HCT116 (cell line): Measurements from ENCODE around the gene SND1. TPM values are rescaled to one million over a fixed set of nuclear protein-coding genes. Genes with fewer than 3 reads are reported as not detected.

Source experiments
- ATAC-seq: fragments of 200-7000 bp; cut with Tn5 transposase; 2 replicates; pipeline ENCODE4 v1.9.1; 2020; ENCODE audit warnings: mild to moderate bottlenecking, moderate library complexity
- BruUV-seq: library from RNA; stranded (reverse); fragments of 400-500 nt; replicated peaks from 2 replicates; lab custom pipeline; 2021; lab: Mats Ljungman, UMichigan
- CTCF ChIA-PET: fragments of 300-600 bp; sonication (Branson Sonifier 250); formaldehyde crosslinking; loops from one replicate; lab custom pipeline; 2021; ENCODE audit warnings: antibody characterized with exemption; lab: Charles Lee
- POLR2A ChIA-PET: fragments of 300-600, 350-600 bp; sonication (Branson Sonifier 250); formaldehyde crosslinking; loops from one replicate; lab custom pipeline; 2021; ENCODE audit warnings: antibody characterized with exemption; lab: Charles Lee
- RAD21 ChIA-PET, 2 experiments: fragments of 300-600 bp; sonication (Branson Sonifier 250); formaldehyde crosslinking; loops; one replicate each; lab custom pipeline; 2023; ENCODE audit warnings: low total read pairs in 2 of 2; ENCODE audit not compliant: uncharacterized antibody in 2 of 2, unreplicated experiment in 2 of 2, low non-redundant PET in 1 of 2; lab: Charles Lee
- DNase-seq: peaks from one replicate; pipeline ENCODE4 v3.0.0-alpha.2; 2010; ENCODE audit warnings: low read depth, low spot score
- H2AFZ ChIP-seq: fragments of 200-600 bp; shearing (Covaris generic), sonication (generic); 2 replicates; pipeline ENCODE4 v1.6.1; 2017; ENCODE audit warnings: low read depth, mixed run types, mixed read lengths, antibody characterized with exemption, low read length; ENCODE audit not compliant: poor library complexity, severe bottlenecking
- H3K27ac ChIP-seq: 2 replicates; pipeline ENCODE4 v1.5.1; 2012; ENCODE audit warnings: low read depth, low read length
- H3K27me3 ChIP-seq: fragments of 200-600 bp; sonication (generic); 2 replicates; pipeline ENCODE4 v1.6.1; 2016; ENCODE audit warnings: mixed run types, low read length, mixed read lengths; ENCODE audit not compliant: insufficient read depth
- H3K36me3 ChIP-seq, 2 experiments: fragments of 200-500 bp in 1 of 2; fragments of 200-600 bp in 1 of 2; sonication (Bioruptor generic) in 1 of 2; sonication (generic) in 1 of 2; 2 replicates each; pipeline versions ENCODE4 v1.5.1 to v1.6.1; 2014 to 2016; ENCODE audit warnings: low read length in 2 of 2, inconsistent platforms in 1 of 2, mixed read lengths in 1 of 2, mixed run types in 1 of 2; ENCODE audit not compliant: insufficient read depth in 2 of 2, control insufficient read depth in 1 of 2
- H3K4me1 ChIP-seq, 2 experiments: fragments of 200-600 bp in 1 of 2; sonication (generic) in 1 of 2; 2 replicates each; pipeline versions ENCODE4 v1.5.1 to v1.6.1; 2012 to 2017; ENCODE audit warnings: low read length in 2 of 2, inconsistent platforms in 1 of 2, mild to moderate bottlenecking in 1 of 2, mixed read lengths in 1 of 2, mixed run types in 1 of 2, moderate library complexity in 1 of 2; ENCODE audit not compliant: insufficient read depth in 2 of 2, control insufficient read depth in 1 of 2
- H3K4me2 ChIP-seq: fragments of 200-600 bp; sonication (generic); 2 replicates; pipeline ENCODE4 v1.6.1; 2017; ENCODE audit warnings: mixed run types, low read length, mixed read lengths
- H3K4me3 ChIP-seq, 2 experiments: fragments of 200-600 bp in 1 of 2; sonication (generic) in 1 of 2; replicated peaks in 1 of 2; 2 replicates each; pipeline ENCODE4 v1.5.1; 2011 to 2016; ENCODE audit warnings: low read length in 2 of 2, control low read depth in 1 of 2, low read depth in 1 of 2, mild to moderate bottlenecking in 1 of 2, mixed read lengths in 1 of 2, mixed run types in 1 of 2
- H3K79me2 ChIP-seq: fragments of 200-600 bp; sonication (generic); 2 replicates; pipeline ENCODE4 v1.6.1; 2017; ENCODE audit warnings: mild to moderate bottlenecking, mixed run types, low read length, moderate library complexity, mixed read lengths; ENCODE audit not compliant: insufficient read depth
- H3K9ac ChIP-seq: fragments of 200-600 bp; sonication (generic); 2 replicates; pipeline ENCODE4 v1.6.1; 2016; ENCODE audit warnings: low read length, mixed read lengths
- H3K9me2 ChIP-seq: fragments of 200-600 bp; sonication (generic), shearing (Covaris generic); 2 replicates; pipeline ENCODE4 v1.6.1; 2017; ENCODE audit warnings: mixed run types, mild to moderate bottlenecking, moderate library complexity; ENCODE audit not compliant: insufficient read depth
- H3K9me3 ChIP-seq, 2 experiments: fragments of 200-500 bp in 1 of 2; fragments of 200-600 bp in 1 of 2; sonication (Bioruptor generic) in 1 of 2; sonication (generic) in 1 of 2; 2 replicates each; pipeline ENCODE4 v1.6.1; 2014 to 2017; ENCODE audit warnings: low read length in 2 of 2, mixed read lengths in 2 of 2, inconsistent platforms in 1 of 2, low read depth in 1 of 2, mild to moderate bottlenecking in 1 of 2, mixed run types in 1 of 2, moderate library complexity in 1 of 2; ENCODE audit not compliant: control insufficient read depth in 1 of 2, insufficient read depth in 1 of 2
- H4K20me1 ChIP-seq: fragments of 200-600 bp; sonication (generic), shearing (Covaris generic); 2 replicates; pipeline ENCODE4 v1.6.1; 2017; ENCODE audit warnings: mixed run types, mild to moderate bottlenecking, moderate library complexity; ENCODE audit not compliant: insufficient read depth
- ATF3 ChIP-seq: IDR thresholded peaks from 2 replicates; pipeline ENCODE4 v1.6.1; 2012
- EGR1 ChIP-seq: IDR thresholded peaks from 2 replicates; pipeline ENCODE4 v1.6.1; 2012; ENCODE audit warnings: low read depth
- ELF1 ChIP-seq: IDR thresholded peaks from 2 replicates; pipeline ENCODE4 v1.6.1; 2012; ENCODE audit warnings: low read depth, borderline replicate concordance
- EZH2 ChIP-seq: fragments of 200-600 bp; sonication (generic); IDR thresholded peaks from 2 replicates; pipeline ENCODE4 v1.6.1; 2017; ENCODE audit warnings: antibody characterized with exemption, mixed run types
- EZH2phosphoT487 ChIP-seq: fragments of 200-600 bp; IDR thresholded peaks from 2 replicates; pipeline ENCODE4 v1.6.1; 2018; ENCODE audit warnings: antibody characterized with exemption, borderline replicate concordance
- FOSL1 ChIP-seq: IDR thresholded peaks from 2 replicates; pipeline ENCODE4 v1.6.1; 2012; ENCODE audit warnings: low read depth
- MAX ChIP-seq: IDR thresholded peaks from 2 replicates; pipeline ENCODE4 v1.6.1; 2012
- POLR2AphosphoS5 ChIP-seq: IDR thresholded peaks from 2 replicates; pipeline ENCODE4 v1.6.1; 2011; ENCODE audit warnings: mild to moderate bottlenecking, low read depth, low read length, moderate library complexity
- RAD21 ChIP-seq: IDR thresholded peaks from 2 replicates; pipeline ENCODE4 v1.6.1; 2012; ENCODE audit warnings: low read depth, mild to moderate bottlenecking
- REST ChIP-seq: IDR thresholded peaks from 2 replicates; pipeline ENCODE4 v1.6.1; 2012; ENCODE audit warnings: low read depth
- SP1 ChIP-seq: IDR thresholded peaks from 2 replicates; pipeline ENCODE4 v1.6.1; 2012; ENCODE audit warnings: low read depth
- SRF ChIP-seq: IDR thresholded peaks from 2 replicates; pipeline ENCODE4 v1.6.1; 2012; ENCODE audit warnings: low read depth
- TCF7L2 ChIP-seq: IDR thresholded peaks from 2 replicates; pipeline ENCODE4 v1.7.0; 2011; ENCODE audit warnings: borderline replicate concordance, inconsistent platforms; ENCODE audit not compliant: insufficient read depth, insufficient read length; ENCODE audit errors: extremely low read depth
- YY1 ChIP-seq: IDR thresholded peaks from 2 replicates; pipeline ENCODE4 v1.6.1; 2011; ENCODE audit warnings: low read length, low read depth, moderate library complexity, mild to moderate bottlenecking; ENCODE audit not compliant: insufficient replicate concordance; ENCODE audit errors: extremely low read depth
- ZFX ChIP-seq: fragments of 450-650 bp; IDR thresholded peaks from 2 replicates; pipeline ENCODE4 v1.6.1; 2017
- ZNF274 ChIP-seq: fragments of 200-500 bp; sonication (Bioruptor generic); IDR thresholded peaks from 2 replicates; pipeline ENCODE4 v1.6.1; 2014; ENCODE audit warnings: mild to moderate bottlenecking, low read depth, low read length, inconsistent platforms
- intact Hi-C: fragments of 100-400 bp; cut with micrococcal nuclease; formaldehyde crosslinking; loops from 2 replicates; pipeline ENCODE4 v1.10.0; 2022
- total RNA-seq: library from RNA; stranded (reverse); gene quantifications from one replicate; pipeline ENCODE4 v1.2.1, GENCODE V29; 2021; ENCODE audit not compliant: unreplicated experiment

SND1 gene
- total RNA-seq, 1 experiment from 2014 or later = 169 TPM

- no TSS peak for BruUV-seq
- Histone ChIP-seq H4K20me1 (peaks cover 14% of the 10 kb centered on the region; the same call in 1 of the 2 replicates), H3K27ac (no peak overlapping the region), H2AFZ (no peak overlapping the region), H3K4me1 (no peaks in the 10 kb centered on the region), H3K9ac (no peak overlapping the region), H3K9me2 (no peaks in the 10 kb centered on the region), H3K9me3 (no peaks in the 10 kb centered on the region), H3K36me3 (no peaks in the 10 kb centered on the region), H3K4me3 (no peak overlapping the region), H3K4me2 (no peak overlapping the region), H3K79me2 (peaks cover 55% of the 10 kb centered on the region), H3K27me3 (no peaks in the 10 kb centered on the region)
- POLR2A ChIA-PET = no interaction called here
- TF ChIP-seq SP1 = no peak
- TF ChIP-seq MAX = no peak
- TF ChIP-seq ATF3 = no peak
- no peak for TF ChIP-seq ZNF274
- TF ChIP-seq YY1 = no peak
- TF ChIP-seq TCF7L2 = no peak
- no peak for TF ChIP-seq EGR1
- no peak for TF ChIP-seq EZH2
- no peak for TF ChIP-seq FOSL1
- TF ChIP-seq ZFX = no peak
- DNase-seq (no peak), ATAC-seq (no peak)
- RAD21 ChIA-PET = no interaction called here
- intact Hi-C loops = no loop called here
- CTCF ChIA-PET = no interaction called here
Measured at GRCh38 chr7:127877951-127878350, 226.0 kb downstream of the SND1 start.

GRCh38 chr7:127878791-127879190 is 226.8 kb downstream of the SND1 start:
- H3K27me3 ChIP-seq = no peaks in the 10 kb centered on the region
- no peak overlapping the region for H2AFZ ChIP-seq
- peaks cover 54% of the 10 kb centered on the region for H3K79me2 ChIP-seq
- CTCF ChIA-PET = no interaction called here
- DNase-seq (no peak), ATAC-seq (no peak)
- intact Hi-C loops = no loop called here
- no peaks in the 10 kb centered on the region for H3K9me2 ChIP-seq
- no peak overlapping the region for H3K27ac ChIP-seq
- no peaks in the 10 kb centered on the region for H3K36me3 ChIP-seq
- H3K4me2 ChIP-seq = no peak overlapping the region
- RAD21 ChIA-PET = no interaction called here
- H3K9ac ChIP-seq = no peak overlapping the region
- POLR2A ChIA-PET = no interaction called here
- BruUV-seq = no TSS peak
- H3K4me3 ChIP-seq = no peak overlapping the region
- H4K20me1 ChIP-seq = peaks cover 14% of the 10 kb centered on the region; the same call in 1 of the 2 replicates
- no peaks in the 10 kb centered on the region for H3K9me3 ChIP-seq
- H3K4me1 ChIP-seq = no peaks in the 10 kb centered on the region
- TF ChIP-seq SP1 = no peak
- TF ChIP-seq REST = no peak
- no peak for TF ChIP-seq ATF3
- no peak for TF ChIP-seq SRF
- no peak for TF ChIP-seq ZNF274
- no peak for TF ChIP-seq FOSL1
- no peak for TF ChIP-seq RAD21
- no peak for TF ChIP-seq POLR2AphosphoS5
- TF ChIP-seq EZH2phosphoT487 = no peak
- no peak for TF ChIP-seq ELF1
